ENCODE measurements around the gene WIPF1.

WIPF1 gene

GRCh38 chr2:174593041-174593440 is 4.6 kb downstream of the WIPF1 start:
- Histone ChIP-seq H3K36me3 (no peaks in the 10 kb centered on the region), H3K4me1 (peaks cover 0 to 99% (median 49%) of the 10 kb centered on the region in 4 donors), H3K9me3 (no peaks in the 10 kb centered on the region), H3K27me3 (no peaks in the 10 kb centered on the region), H3K4me3 (no peak overlapping the region), H3K27ac (peak overlapping the region in 1 of 2 donors; percentile 48)
- intact Hi-C loops (cut with DNase I; ENCODE audit: low total_unique reads): no loop called here
- no peak for DNase-seq
- TF ChIP-seq, protein P1, sequence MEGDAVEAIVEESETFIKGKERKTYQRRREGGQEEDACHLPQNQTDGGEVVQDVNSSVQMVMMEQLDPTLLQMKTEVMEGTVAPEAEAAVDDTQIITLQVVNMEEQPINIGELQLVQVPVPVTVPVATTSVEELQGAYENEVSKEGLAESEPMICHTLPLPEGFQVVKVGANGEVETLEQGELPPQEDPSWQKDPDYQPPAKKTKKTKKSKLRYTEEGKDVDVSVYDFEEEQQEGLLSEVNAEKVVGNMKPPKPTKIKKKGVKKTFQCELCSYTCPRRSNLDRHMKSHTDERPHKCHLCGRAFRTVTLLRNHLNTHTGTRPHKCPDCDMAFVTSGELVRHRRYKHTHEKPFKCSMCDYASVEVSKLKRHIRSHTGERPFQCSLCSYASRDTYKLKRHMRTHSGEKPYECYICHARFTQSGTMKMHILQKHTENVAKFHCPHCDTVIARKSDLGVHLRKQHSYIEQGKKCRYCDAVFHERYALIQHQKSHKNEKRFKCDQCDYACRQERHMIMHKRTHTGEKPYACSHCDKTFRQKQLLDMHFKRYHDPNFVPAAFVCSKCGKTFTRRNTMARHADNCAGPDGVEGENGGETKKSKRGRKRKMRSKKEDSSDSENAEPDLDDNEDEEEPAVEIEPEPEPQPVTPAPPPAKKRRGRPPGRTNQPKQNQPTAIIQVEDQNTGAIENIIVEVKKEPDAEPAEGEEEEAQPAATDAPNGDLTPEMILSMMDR (IDR thresholded peaks at IDR 0.05): no peak

GRCh38 chr2:174591740-174592139 is 5.9 kb downstream of the WIPF1 start:
- intact Hi-C loops (cut with DNase I; ENCODE audit: low total_unique reads): no loop called here
- H3K9me3 ChIP-seq: no peaks in the 10 kb centered on the region
- TF ChIP-seq, protein P1 (IDR thresholded peaks at IDR 0.05): no peak
- no peaks in the 10 kb centered on the region for H3K27me3 ChIP-seq
- no peak for DNase-seq
- peak overlapping the region; percentile 9 to 51 for H3K27ac ChIP-seq
- H3K36me3 ChIP-seq: no peaks in the 10 kb centered on the region
- H3K4me3 ChIP-seq: no peak overlapping the region
- peaks cover 0 to 96% (median 44%) of the 10 kb centered on the region in 4 donors for H3K4me1 ChIP-seq

- TF ChIP-seq, protein P1 (IDR thresholded peaks at IDR 0.05): no peak
- H3K4me3 ChIP-seq: no peak overlapping the region
- H3K27ac ChIP-seq: peak overlapping the region; percentile 9 to 53
Observed at GRCh38 chr2:174590928-174591648, 6.5 kb downstream of the WIPF1 start.

GRCh38 chr2:174590346-174590745 is 7.3 kb downstream of the WIPF1 start:
- Histone ChIP-seq H3K9me3 (no peaks in the 10 kb centered on the region), H3K36me3 (no peaks in the 10 kb centered on the region), H3K4me1 (peaks cover 0 to 88% (median 37%) of the 10 kb centered on the region in 4 donors), H3K27ac (peak overlapping the region in 1 of 2 donors; percentile 9), H3K27me3 (no peaks in the 10 kb centered on the region), H3K4me3 (no peak overlapping the region)
- DNase-seq: no peak
- TF ChIP-seq, protein P1 (IDR thresholded peaks at IDR 0.05): no peak
- intact Hi-C loops (cut with DNase I; ENCODE audit: low total_unique reads): no loop called here

More at GRCh38 chr2:174590928-174591648, 6.5 kb downstream of the WIPF1 start:
- Histone ChIP-seq H3K9me3 (no peaks in the 10 kb centered on the region), H3K4me1 (peaks cover 0 to 96% (median 42%) of the 10 kb centered on the region in 4 donors), H3K36me3 (no peaks in the 10 kb centered on the region), H3K27me3 (no peaks in the 10 kb centered on the region)
- intact Hi-C loops (cut with DNase I; ENCODE audit: low total_unique reads): no loop called here
- no peak for DNase-seq

- H3K27ac ChIP-seq: peak overlapping the region; percentile 0 to 20
- peaks cover 0 to 79% (median 37%) of the 10 kb centered on the region in 4 donors for H3K4me1 ChIP-seq
- no peak overlapping the region for H3K4me3 ChIP-seq
- peaks cover 0 to 10% (median 9%) of the 10 kb centered on the region in 3 donors for H3K36me3 ChIP-seq
- DNase-seq: no peak
- intact Hi-C loops (cut with DNase I; ENCODE audit: low total_unique reads): no loop called here
- H3K9me3 ChIP-seq: no peaks in the 10 kb centered on the region
- TF ChIP-seq, protein P1 (IDR thresholded peaks at IDR 0.05): no peak
- H3K27me3 ChIP-seq: no peaks in the 10 kb centered on the region
Observed at GRCh38 chr2:174589334-174589733, 8.3 kb downstream of the WIPF1 start.
